H1 (cell line): ENCODE measurements around the gene BCAS3. TPM values are rescaled to one million over a fixed set of nuclear protein-coding genes. Genes with fewer than 3 reads are reported as not detected.

Experiments
- CTCF ChIA-PET: fragments of 300-600 bp; sonication (Branson Sonifier 250); formaldehyde crosslinking; loops from one replicate; lab custom pipeline; 2021; ENCODE audit not compliant: partially characterized antibody; lab: Charles Lee
- POLR2A ChIA-PET: fragments of 300-600 bp; sonication (Branson Sonifier 250); formaldehyde crosslinking; loops from one replicate; lab custom pipeline; 2021; ENCODE audit warnings: inconsistent platforms; ENCODE audit not compliant: partially characterized antibody; lab: Charles Lee
- DNase-seq, 2 experiments: peaks; one replicate each; pipeline versions ENCODE4 v3.0.0 to v3.0.0-alpha.2; 2010 to 2022; ENCODE audit warnings: low spot score in 2 of 2, low read depth in 1 of 2, mixed read lengths in 1 of 2
- FAIRE-seq: peaks from 2 replicates; lab custom pipeline; 2011; peaks lifted over from hg19 to GRCh38; lab: Jason Lieb, UNC
- H2AFZ ChIP-seq: 2 replicates; pipeline ENCODE4 v1.8.1; 2012; ENCODE audit warnings: low read length, inconsistent platforms
- H2AK5ac ChIP-seq: 2 replicates; pipeline ENCODE4 v1.6.1; 2013; ENCODE audit warnings: low read depth, low read length
- H2BK120ac ChIP-seq: replicated peaks from 2 replicates; pipeline ENCODE3; 2013; ENCODE audit warnings: low read depth, low read length, inconsistent platforms
- H2BK12ac ChIP-seq: 2 replicates; pipeline ENCODE4 v1.6.1; 2013; ENCODE audit warnings: low read depth, low read length
- H2BK15ac ChIP-seq: 2 replicates; pipeline ENCODE4 v1.6.1; 2013; ENCODE audit warnings: low read length
- H2BK20ac ChIP-seq: 2 replicates; pipeline ENCODE4 v1.6.1; 2013; ENCODE audit warnings: low read length
- H2BK5ac ChIP-seq: 2 replicates; pipeline ENCODE4 v1.6.1; 2013; ENCODE audit warnings: low read depth, low read length
- H3K14ac ChIP-seq: 2 replicates; pipeline ENCODE4 v1.6.1; 2013; ENCODE audit warnings: inconsistent platforms; ENCODE audit not compliant: insufficient read length
- H3K18ac ChIP-seq: 2 replicates; pipeline ENCODE4 v1.6.1; 2013; ENCODE audit warnings: low read length; ENCODE audit errors: extremely low read depth
- H3K23ac ChIP-seq: 2 replicates; pipeline ENCODE4 v1.6.1; 2013; ENCODE audit warnings: inconsistent platforms; ENCODE audit not compliant: insufficient read length
- H3K23me2 ChIP-seq: 2 replicates; pipeline ENCODE4 v1.6.1; 2013; ENCODE audit warnings: low read depth, low read length
- H3K27ac ChIP-seq: 2 replicates; pipeline ENCODE4 v1.6.1; 2011; ENCODE audit warnings: low read depth, low read length, inconsistent platforms
- H3K27me3 ChIP-seq, 4 experiments: replicated peaks in 1 of 4; 1 replicate in 1 of 4; 2 replicates in 3 of 4; pipeline versions ENCODE4 v1.6.1 to v1.8.1; 2011 to 2013; ENCODE audit warnings: low read length in 3 of 4, mild to moderate bottlenecking in 3 of 4, inconsistent platforms in 2 of 4, mixed read lengths in 2 of 4, moderate library complexity in 1 of 4; ENCODE audit not compliant: control insufficient read depth in 3 of 4, insufficient read depth in 3 of 4; ENCODE audit errors: extremely low read depth in 1 of 4
- H3K36me3 ChIP-seq, 4 experiments: 2 replicates each; pipeline versions ENCODE4 v1.6.1 to v1.8.1; 2011 to 2013; ENCODE audit warnings: mild to moderate bottlenecking in 4 of 4, low read length in 3 of 4, moderate library complexity in 2 of 4, control low read depth in 1 of 4, inconsistent platforms in 1 of 4; ENCODE audit not compliant: insufficient read depth in 4 of 4, control insufficient read depth in 2 of 4
- H3K4ac ChIP-seq: replicated peaks from 2 replicates; pipeline ENCODE3; 2013; ENCODE audit warnings: low read length, low read depth, mixed read lengths, inconsistent platforms; ENCODE audit not compliant: insufficient read length
- H3K4me1 ChIP-seq, 4 experiments: replicated peaks in 1 of 4; 1 replicate in 1 of 4; 2 replicates in 3 of 4; pipeline versions ENCODE4 v1.6.1 to v1.8.1; 2011 to 2013; ENCODE audit warnings: low read length in 3 of 4, inconsistent platforms in 2 of 4, mixed read lengths in 1 of 4; ENCODE audit not compliant: insufficient read depth in 4 of 4, control insufficient read depth in 3 of 4
- H3K4me2 ChIP-seq, 2 experiments: 2 replicates each; pipeline versions ENCODE4 v1.6.1 to v1.8.1; 2011 to 2013; ENCODE audit warnings: low read depth in 2 of 2, low read length in 2 of 2, control low read depth in 1 of 2, inconsistent platforms in 1 of 2, mild to moderate bottlenecking in 1 of 2; ENCODE audit not compliant: insufficient read depth in 1 of 2
- H3K4me3 ChIP-seq, 4 experiments: fragments of 200-600, 300-600 bp in 1 of 4; sonication (generic), shearing (Covaris generic), sonication (Bioruptor Twin) in 1 of 4; 2 replicates each; pipeline versions ENCODE4 v1.5.1 to v1.8.1; 2011 to 2016; ENCODE audit warnings: low read length in 4 of 4, low read depth in 3 of 4, control low read depth in 2 of 4, inconsistent platforms in 2 of 4, mild to moderate bottlenecking in 2 of 4, mixed read lengths in 1 of 4, moderate library complexity in 1 of 4; ENCODE audit not compliant: insufficient read depth in 2 of 4; ENCODE audit errors: extremely low read depth in 1 of 4
- H3K56ac ChIP-seq: replicated peaks from 2 replicates; pipeline ENCODE3; 2013; ENCODE audit warnings: low read depth, mild to moderate bottlenecking, mixed read lengths, low read length, inconsistent platforms; ENCODE audit not compliant: insufficient read length
- H3K79me1 ChIP-seq: 2 replicates; pipeline ENCODE4 v1.6.1; 2013; ENCODE audit warnings: low read depth, low read length, control low read depth
- H3K79me2 ChIP-seq, 2 experiments: 2 replicates each; pipeline versions ENCODE4 v1.6.1 to v1.8.1; 2012 to 2013; ENCODE audit warnings: low read length in 2 of 2, mild to moderate bottlenecking in 2 of 2, inconsistent platforms in 1 of 2; ENCODE audit not compliant: insufficient read depth in 2 of 2, control insufficient read depth in 1 of 2
- H3K9ac ChIP-seq, 4 experiments: replicated peaks in 1 of 4; 1 replicate in 1 of 4; 2 replicates in 3 of 4; pipeline versions ENCODE4 v1.6.1 to v1.8.1; 2011 to 2013; ENCODE audit warnings: low read depth in 3 of 4, low read length in 3 of 4, control low read depth in 2 of 4, mild to moderate bottlenecking in 2 of 4, moderate library complexity in 2 of 4, inconsistent platforms in 1 of 4; ENCODE audit errors: extremely low read depth in 1 of 4
- H3K9me3 ChIP-seq, 2 experiments: 2 replicates each; pipeline versions ENCODE4 v1.6.1 to v1.8.1; 2012 to 2013; ENCODE audit warnings: mild to moderate bottlenecking in 2 of 2, moderate library complexity in 2 of 2, control low read depth in 1 of 2, inconsistent platforms in 1 of 2, low read depth in 1 of 2, low read length in 1 of 2, mixed read lengths in 1 of 2; ENCODE audit not compliant: insufficient read depth in 2 of 2
- H4K20me1 ChIP-seq, 2 experiments: replicated peaks in 1 of 2; 2 replicates each; pipeline versions ENCODE3 to v1.8.1; 2011 to 2013; ENCODE audit warnings: inconsistent platforms in 2 of 2, low read length in 2 of 2, mild to moderate bottlenecking in 1 of 2; ENCODE audit not compliant: insufficient read depth in 2 of 2, control insufficient read depth in 1 of 2
- H4K5ac ChIP-seq: 2 replicates; pipeline ENCODE4 v1.6.1; 2013; ENCODE audit warnings: low read length, low read depth, mixed read lengths, inconsistent platforms; ENCODE audit not compliant: insufficient read length
- H4K8ac ChIP-seq: 2 replicates; pipeline ENCODE4 v1.8.0; 2013; ENCODE audit warnings: mild to moderate bottlenecking, moderate library complexity, low read length, inconsistent platforms; ENCODE audit not compliant: insufficient read depth; ENCODE audit errors: extremely low read depth
- H4K91ac ChIP-seq: replicated peaks from 2 replicates; pipeline ENCODE3; 2013; ENCODE audit warnings: low read length, mixed read lengths, inconsistent platforms; ENCODE audit not compliant: insufficient read length
- BCL11A ChIP-seq, 2 experiments: IDR thresholded peaks; one replicate each; pipeline ENCODE4 v1.6.1; 2011; ENCODE audit warnings: low read depth in 2 of 2, low read length in 2 of 2, mild to moderate bottlenecking in 2 of 2
- BRCA1 ChIP-seq: IDR thresholded peaks from 2 replicates; pipeline ENCODE4 v1.6.1; 2012; ENCODE audit warnings: low read depth, low read length, improper control_type of control experiment
- CREB1 ChIP-seq: IDR thresholded peaks from 2 replicates; pipeline ENCODE4 v1.6.1; 2012; ENCODE audit warnings: inconsistent platforms
- EP300 ChIP-seq, 2 experiments: IDR thresholded peaks; 1 replicate in 1 of 2; 2 replicates in 1 of 2; pipeline ENCODE4 v1.6.1; 2011 to 2012; ENCODE audit warnings: low read depth in 2 of 2, low read length in 2 of 2, mild to moderate bottlenecking in 2 of 2, borderline replicate concordance in 1 of 2, inconsistent platforms in 1 of 2, moderate library complexity in 1 of 2
- GTF2F1 ChIP-seq: IDR thresholded peaks from 2 replicates; pipeline ENCODE4 v1.6.1; 2012; ENCODE audit warnings: low read depth, low read length, improper control_type of control experiment, borderline replicate concordance
- HDAC6 ChIP-seq: IDR thresholded peaks from one replicate; pipeline ENCODE4 v1.7.1; 2012; ENCODE audit warnings: low read depth, mild to moderate bottlenecking, inconsistent platforms, low read length, moderate library complexity
- POLR2AphosphoS5 ChIP-seq: IDR thresholded peaks from 2 replicates; pipeline ENCODE4 v1.6.1; 2011; ENCODE audit warnings: low read depth, low read length
- SRF ChIP-seq: IDR thresholded peaks from 2 replicates; pipeline ENCODE4 v1.6.1; 2011; ENCODE audit warnings: mild to moderate bottlenecking, low read depth, low read length, moderate library complexity
- WGBS, 2 experiments: shearing (Covaris generic) in 1 of 2; methylation state at CpG; one replicate each; pipeline versions ENCODE4 v1.1.6 to v1.1.7; 2013 to 2015; ENCODE audit warnings: low lambda C conversion rate in 2 of 2, mixed read lengths in 2 of 2, inconsistent platforms in 1 of 2, low coverage in 1 of 2, missing lambda C conversion rate in 1 of 2; ENCODE audit not compliant: insufficient replicate concordance in 2 of 2, insufficient coverage in 1 of 2, insufficient read length in 1 of 2; ENCODE audit errors: extremely low coverage in 1 of 2, missing lambda C conversion rate in 1 of 2; 5-methylcytosine and 5-hydroxymethylcytosine counted together
- polyA plus RNA-seq, 7 experiments: library from polyadenylated mRNA; depleted of rRNA in 3 of 7; stranded (reverse) in 5 of 7; unstranded in 2 of 7; fragments of >200 nt in 5 of 7; fragments of 200-250 nt in 2 of 7; gene quantifications; 1 replicate in 5 of 7; 2 replicates in 1 of 7; 4 replicates in 1 of 7; pipeline versions ENCODE4 v1.2.1 to v1.2.3, GENCODE V29; 2011 to 2013; ENCODE audit warnings: missing spikeins in 2 of 7, mixed read lengths in 2 of 7
- total RNA-seq: library from RNA; stranded (reverse); fragmentation: NEBNext Ultra II Directional; extraction: Animal tissue kit (Norgen Biotek cat#: 25700); gene quantifications from 2 replicates; pipeline ENCODE4 v1.2.1, GENCODE V29; 2021
- TF ChIP-seq, protein P1 (sequence below): IDR thresholded peaks from 2 replicates; pipeline ENCODE4 v1.6.1; 2012; ENCODE audit warnings: low read length, inconsistent platforms

Gene BCAS3
- total and polyA plus RNA-seq, 2 of the 8 experiments (the other 6 are each of a cell fraction or from before 2014, with no cell fraction given), result 9.9 to 13.3 TPM

DNA sequence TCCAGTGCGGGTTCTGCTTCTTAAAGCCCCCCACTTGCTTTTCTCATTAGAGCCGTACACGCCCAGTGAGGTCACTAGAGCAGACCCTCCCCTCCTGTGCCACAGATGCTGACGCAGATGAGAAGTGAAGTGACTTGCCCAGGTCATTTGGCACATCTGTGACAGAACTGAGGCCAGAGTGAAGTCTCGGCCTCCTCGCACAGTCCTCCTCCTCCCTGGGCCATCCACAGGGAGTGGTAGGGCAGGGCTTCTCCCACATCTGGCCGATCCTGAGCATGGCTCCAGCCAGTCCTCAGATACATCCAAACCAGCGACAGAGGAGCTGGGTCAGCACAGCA lies 706.7 kb downstream of the BCAS3 start:
- no peak overlapping the region for H2BK20ac ChIP-seq
- no peak overlapping the region for H3K4me3 ChIP-seq
- no peak overlapping the region for H3K18ac ChIP-seq
- no peak overlapping the region for H2BK15ac ChIP-seq
- H3K9me3 ChIP-seq, result no peaks in the 10 kb centered on the region
- no peak overlapping the region for H3K4me2 ChIP-seq
- WGBS, 2 experiments, result 80% methylated on average over 8 of the region's 8 CpGs; no CpG with 5 or more reads in 1 of the 2 experiments
- H3K9ac ChIP-seq, result no peak overlapping the region
- H2BK120ac ChIP-seq, result no peak overlapping the region
- H3K23me2 ChIP-seq, result no peaks in the 10 kb centered on the region
- no peaks in the 10 kb centered on the region for H4K20me1 ChIP-seq
- H2AFZ ChIP-seq, result no peak overlapping the region
- H2AK5ac ChIP-seq, result no peak overlapping the region
- POLR2A ChIA-PET, result no interaction called here
- no peak overlapping the region for H4K5ac ChIP-seq
- no peaks in the 10 kb centered on the region for H3K27me3 ChIP-seq
- no peak overlapping the region for H2BK5ac ChIP-seq
- H3K79me1 ChIP-seq, result no peaks in the 10 kb centered on the region; the same call in 1 of the 2 replicates
- FAIRE-seq (no peak), DNase-seq (no peak)
- no peak overlapping the region for H3K27ac ChIP-seq
- H3K23ac ChIP-seq, result no peak overlapping the region
- no peaks in the 10 kb centered on the region; a peak in 1 of 7 replicates for H3K4me1 ChIP-seq
- H3K4ac ChIP-seq, result no peak overlapping the region
- H4K91ac ChIP-seq, result no peak overlapping the region
- CTCF ChIA-PET, result interaction anchor here (1.0 to 2.1 kb wide), 4 partner anchors 10 to 70 kb away, joined by 3 to 9 read pairs (median 4); no protein-coding TSS in a partner anchor
- H4K8ac ChIP-seq, result peak overlapping the region; percentile 48; the same call in 1 of the 2 replicates
- H3K79me2 ChIP-seq, result no peaks in the 10 kb centered on the region
- H3K56ac ChIP-seq, result no peak overlapping the region
- no peak overlapping the region for H3K14ac ChIP-seq
- no peaks in the 10 kb centered on the region for H3K36me3 ChIP-seq
- H2BK12ac ChIP-seq, result no peak overlapping the region
- no peak for TF ChIP-seq GTF2F1
- no peak for TF ChIP-seq SRF
- no peak for TF ChIP-seq POLR2AphosphoS5
- no peak for TF ChIP-seq HDAC6
- no peak for TF ChIP-seq BCL11A (IDR thresholded peaks at IDR 0.05; ENCODE audit: low read depth in 2 of 2, low read length in 2 of 2)
- TF ChIP-seq, protein P1, sequence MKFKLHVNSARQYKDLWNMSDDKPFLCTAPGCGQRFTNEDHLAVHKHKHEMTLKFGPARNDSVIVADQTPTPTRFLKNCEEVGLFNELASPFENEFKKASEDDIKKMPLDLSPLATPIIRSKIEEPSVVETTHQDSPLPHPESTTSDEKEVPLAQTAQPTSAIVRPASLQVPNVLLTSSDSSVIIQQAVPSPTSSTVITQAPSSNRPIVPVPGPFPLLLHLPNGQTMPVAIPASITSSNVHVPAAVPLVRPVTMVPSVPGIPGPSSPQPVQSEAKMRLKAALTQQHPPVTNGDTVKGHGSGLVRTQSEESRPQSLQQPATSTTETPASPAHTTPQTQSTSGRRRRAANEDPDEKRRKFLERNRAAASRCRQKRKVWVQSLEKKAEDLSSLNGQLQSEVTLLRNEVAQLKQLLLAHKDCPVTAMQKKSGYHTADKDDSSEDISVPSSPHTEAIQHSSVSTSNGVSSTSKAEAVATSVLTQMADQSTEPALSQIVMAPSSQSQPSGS, result no peak
- no peak for TF ChIP-seq EP300 (IDR thresholded peaks at IDR 0.05; ENCODE audit: borderline replicate concordance in 1 of 2, low read depth in 2 of 2, low read length in 2 of 2)
- no peak for TF ChIP-seq BRCA1
- no peak for TF ChIP-seq CREB1
